Measurements from ENCODE around the gene KATNA1.

KATNA1 gene

GRCh38 chr6:149600508-149600907, 48.0 kb downstream of the KATNA1 start:
- Histone ChIP-seq H4K20me1 (ENCODE audit: insufficient read depth, low read length, poor library complexity, severe bottlenecking) (no peaks in the 10 kb centered on the region), H3K4me2 (ENCODE audit: low read depth, low read length, poor library complexity, severe bottlenecking) (no peak overlapping the region), H3F3A (ENCODE audit: low read depth) (no peaks in the 10 kb centered on the region), H3K9me3 (ENCODE audit: insufficient read depth, low read depth, low read length) (no peaks in the 10 kb centered on the region), H3K4me3 (ENCODE audit: low read length, poor library complexity, severe bottlenecking) (no peak overlapping the region), H3K27me3 (ENCODE audit: insufficient read depth, low read length, poor library complexity, severe bottlenecking) (no peaks in the 10 kb centered on the region), H3K9ac (ENCODE audit: low read depth, low read length, poor library complexity, severe bottlenecking) (no peak overlapping the region), H3K36me3 (ENCODE audit: insufficient read depth, low read length) (peaks cover 49% of the 10 kb centered on the region), H2AFZ (ENCODE audit: low read length) (no peak overlapping the region), H3K79me2 (ENCODE audit: insufficient read depth, low read length) (no peaks in the 10 kb centered on the region), H3K4me1 (ENCODE audit: insufficient read depth, low read length, poor library complexity, severe bottlenecking) (no peaks in the 10 kb centered on the region), H3K9me2 (replicated peaks; ENCODE audit: low read depth, low read length) (no peaks in the 10 kb centered on the region)
- TF ChIP-seq CTCF (conservative IDR thresholded peaks at IDR 0.05; ENCODE audit: low read length), result no peak
- TF ChIP-seq EZH2phosphoT487 (IDR thresholded peaks at IDR 0.05; ENCODE audit: borderline replicate concordance), result no peak

GRCh38 chr6:149593408-149593807, 55.1 kb downstream of the KATNA1 start:
- no peaks in the 10 kb centered on the region for H4K20me1 ChIP-seq (ENCODE audit: insufficient read depth, low read length, poor library complexity, severe bottlenecking)
- H3K27me3 ChIP-seq (ENCODE audit: insufficient read depth, low read length, poor library complexity, severe bottlenecking), result no peaks in the 10 kb centered on the region
- no peaks in the 10 kb centered on the region for H3K4me1 ChIP-seq (ENCODE audit: insufficient read depth, low read length, poor library complexity, severe bottlenecking)
- H3K36me3 ChIP-seq (ENCODE audit: insufficient read depth, low read length), result peaks cover 60% of the 10 kb centered on the region
- H3K4me3 ChIP-seq (ENCODE audit: low read length, poor library complexity, severe bottlenecking), result no peak overlapping the region
- H3K9ac ChIP-seq (ENCODE audit: low read depth, low read length, poor library complexity, severe bottlenecking), result no peak overlapping the region
- no peaks in the 10 kb centered on the region for H3K9me2 ChIP-seq (replicated peaks; ENCODE audit: low read depth, low read length)
- no peaks in the 10 kb centered on the region for H3K79me2 ChIP-seq (ENCODE audit: insufficient read depth, low read length)
- TF ChIP-seq CTCF (conservative IDR thresholded peaks at IDR 0.05; ENCODE audit: low read length) (no peak), EZH2phosphoT487 (IDR thresholded peaks at IDR 0.05; ENCODE audit: borderline replicate concordance) (no peak)
- H3K9me3 ChIP-seq (ENCODE audit: insufficient read depth, low read depth, low read length), result no peaks in the 10 kb centered on the region
- H3K4me2 ChIP-seq (ENCODE audit: low read depth, low read length, poor library complexity, severe bottlenecking), result no peak overlapping the region
- H3F3A ChIP-seq (ENCODE audit: low read depth), result no peaks in the 10 kb centered on the region
- no peak overlapping the region for H2AFZ ChIP-seq (ENCODE audit: low read length)

GRCh38 chr6:149592983-149593382, 55.5 kb downstream of the KATNA1 start:
- no peak overlapping the region for H3K4me3 ChIP-seq (ENCODE audit: low read length, poor library complexity, severe bottlenecking)
- no peaks in the 10 kb centered on the region for H3F3A ChIP-seq (ENCODE audit: low read depth)
- no peaks in the 10 kb centered on the region for H3K9me3 ChIP-seq (ENCODE audit: insufficient read depth, low read depth, low read length)
- TF ChIP-seq EZH2phosphoT487 (IDR thresholded peaks at IDR 0.05; ENCODE audit: borderline replicate concordance) (no peak), CTCF (conservative IDR thresholded peaks at IDR 0.05; ENCODE audit: low read length) (no peak)
- no peaks in the 10 kb centered on the region for H3K4me1 ChIP-seq (ENCODE audit: insufficient read depth, low read length, poor library complexity, severe bottlenecking)
- H4K20me1 ChIP-seq (ENCODE audit: insufficient read depth, low read length, poor library complexity, severe bottlenecking), result no peaks in the 10 kb centered on the region
- no peaks in the 10 kb centered on the region for H3K79me2 ChIP-seq (ENCODE audit: insufficient read depth, low read length)
- H3K9me2 ChIP-seq (replicated peaks; ENCODE audit: low read depth, low read length), result no peaks in the 10 kb centered on the region
- no peak overlapping the region for H3K9ac ChIP-seq (ENCODE audit: low read depth, low read length, poor library complexity, severe bottlenecking)
- no peaks in the 10 kb centered on the region for H3K27me3 ChIP-seq (ENCODE audit: insufficient read depth, low read length, poor library complexity, severe bottlenecking)
- H3K36me3 ChIP-seq (ENCODE audit: insufficient read depth, low read length), result peaks cover 60% of the 10 kb centered on the region
- H3K4me2 ChIP-seq (ENCODE audit: low read depth, low read length, poor library complexity, severe bottlenecking), result no peak overlapping the region
- H2AFZ ChIP-seq (ENCODE audit: low read length), result no peak overlapping the region
